HG03521 (cell line): Measurements from ENCODE around the gene PTGR1.

ENCODE experiments used
- ATAC-seq: cut with Tn5 transposase; IDR thresholded peaks from one replicate; pipeline ENCODE4 v1.9.1; 2021; ENCODE audit warnings: mild to moderate bottlenecking, moderate library complexity; ENCODE audit not compliant: unreplicated experiment

PTGR1 gene

DNA sequence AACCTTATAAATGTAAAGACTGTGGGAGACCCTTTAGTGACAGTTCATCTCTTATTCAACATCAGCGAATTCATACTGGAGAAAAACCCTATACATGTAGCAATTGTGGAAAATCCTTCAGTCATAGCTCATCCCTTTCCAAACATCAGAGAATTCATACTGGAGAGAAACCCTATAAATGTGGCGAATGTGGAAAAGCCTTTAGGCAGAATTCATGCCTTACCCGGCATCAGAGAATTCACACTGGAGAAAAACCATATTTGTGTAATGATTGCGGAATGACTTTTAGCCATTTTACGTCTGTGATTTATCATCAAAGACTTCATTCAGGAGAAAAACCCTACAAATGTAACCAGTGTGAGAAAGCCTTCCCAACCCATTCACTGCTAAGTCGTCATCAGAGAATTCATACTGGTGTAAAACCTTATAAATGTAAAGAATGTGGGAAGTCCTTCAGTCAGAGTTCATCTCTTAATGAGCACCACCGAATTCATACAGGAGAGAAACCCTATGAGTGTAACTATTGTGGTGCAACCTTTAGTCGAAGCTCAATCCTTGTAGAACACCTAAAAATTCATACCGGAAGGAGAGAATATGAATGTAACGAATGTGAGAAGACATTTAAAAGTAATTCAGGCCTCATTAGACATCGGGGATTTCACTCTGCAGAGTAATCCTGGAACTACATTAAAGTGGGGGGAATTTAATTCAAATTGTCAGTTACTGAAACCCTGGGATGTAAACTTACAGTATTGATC, 56.8 kb downstream of the PTGR1 start:
- ATAC-seq = no peak

DNA sequence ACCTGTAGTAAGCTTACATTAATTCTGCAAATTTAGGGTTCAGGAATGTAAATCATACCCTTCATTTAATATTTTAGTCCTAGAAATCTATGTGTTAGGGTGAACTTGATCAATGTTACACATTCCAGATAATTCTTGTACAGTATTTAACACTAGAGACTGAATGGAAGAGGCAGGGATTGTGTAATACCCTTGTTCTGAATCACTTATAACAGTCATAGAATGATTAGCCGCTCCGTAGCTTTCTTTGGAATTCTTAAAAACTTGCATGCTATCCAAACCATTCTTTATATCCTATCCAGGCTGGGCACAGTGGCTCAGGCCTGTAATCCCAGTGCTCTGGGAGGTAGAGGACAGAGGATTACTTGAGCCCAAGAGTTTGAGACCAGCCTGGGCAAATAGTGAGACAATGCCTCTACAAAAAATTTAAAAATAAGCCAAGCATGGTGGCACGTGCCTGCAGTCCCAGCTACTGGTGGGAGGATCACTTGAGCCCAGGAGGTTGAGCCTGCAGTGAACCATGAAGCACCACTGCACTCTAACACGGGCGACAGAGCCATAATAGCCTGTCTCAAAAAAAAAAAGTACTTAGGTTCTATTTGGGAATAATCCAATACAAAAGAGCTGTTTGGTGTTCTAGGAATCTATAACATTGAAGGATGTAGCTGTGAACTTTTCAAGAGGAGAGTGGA, 66.2 kb downstream of the PTGR1 start:
- no peak for ATAC-seq

DNA sequence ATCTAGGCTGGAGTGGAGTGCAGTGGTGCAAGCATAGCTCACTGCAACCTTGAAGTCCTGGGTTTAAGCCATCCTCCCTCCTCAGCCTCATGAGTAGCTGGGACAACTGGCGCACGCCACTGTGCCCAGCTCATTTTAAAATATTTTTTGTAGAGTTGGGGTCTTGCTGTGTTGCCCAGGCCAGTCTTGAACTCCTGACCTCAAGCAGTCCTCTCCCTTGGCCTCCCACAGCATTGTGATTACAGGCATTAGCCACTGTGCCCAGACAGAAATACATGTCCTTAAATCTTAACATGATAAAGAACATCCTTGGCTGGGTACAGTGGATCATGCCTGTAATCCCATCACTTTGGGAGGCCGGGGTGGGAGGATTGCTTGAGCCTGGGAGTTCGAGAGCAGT, 67.7 kb downstream of the PTGR1 start:
- ATAC-seq = no peak

DNA sequence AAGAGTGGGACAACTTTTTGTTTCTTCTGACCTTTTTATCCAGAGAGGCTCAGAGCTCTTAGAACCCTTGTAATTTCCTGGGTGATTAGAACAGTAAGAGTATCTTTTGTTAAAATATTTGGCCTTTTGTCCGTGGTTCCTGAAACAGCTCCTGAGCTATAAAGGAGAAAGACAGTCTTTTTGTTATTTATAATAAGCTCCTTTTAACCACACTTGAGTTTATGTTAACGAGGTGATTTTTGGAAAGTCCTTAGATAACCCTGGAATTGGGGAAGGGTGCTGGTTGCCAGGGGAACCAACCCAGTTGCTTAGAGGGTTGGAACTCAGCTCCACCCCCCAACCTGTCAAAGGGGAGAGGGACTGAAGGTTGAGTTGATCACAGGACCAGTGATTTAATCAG, 69.7 kb downstream of the PTGR1 start:
- ATAC-seq = no peak

DNA sequence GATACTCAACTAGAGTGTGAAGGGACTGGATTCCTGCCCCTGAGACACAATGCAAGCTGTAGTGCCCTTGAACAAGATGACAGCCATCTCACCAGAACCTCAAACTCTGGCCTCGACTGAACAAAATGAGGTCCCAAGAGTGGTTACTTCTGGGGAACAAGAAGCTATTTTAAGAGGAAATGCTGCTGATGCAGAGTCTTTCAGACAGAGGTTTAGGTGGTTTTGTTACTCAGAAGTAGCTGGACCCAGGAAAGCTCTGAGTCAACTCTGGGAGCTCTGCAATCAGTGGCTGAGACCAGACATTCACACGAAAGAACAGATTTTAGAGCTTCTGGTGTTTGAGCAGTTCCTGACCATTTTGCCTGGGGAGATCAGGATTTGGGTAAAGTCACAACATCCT, 72.1 kb downstream of the PTGR1 start:
- no peak for ATAC-seq

DNA sequence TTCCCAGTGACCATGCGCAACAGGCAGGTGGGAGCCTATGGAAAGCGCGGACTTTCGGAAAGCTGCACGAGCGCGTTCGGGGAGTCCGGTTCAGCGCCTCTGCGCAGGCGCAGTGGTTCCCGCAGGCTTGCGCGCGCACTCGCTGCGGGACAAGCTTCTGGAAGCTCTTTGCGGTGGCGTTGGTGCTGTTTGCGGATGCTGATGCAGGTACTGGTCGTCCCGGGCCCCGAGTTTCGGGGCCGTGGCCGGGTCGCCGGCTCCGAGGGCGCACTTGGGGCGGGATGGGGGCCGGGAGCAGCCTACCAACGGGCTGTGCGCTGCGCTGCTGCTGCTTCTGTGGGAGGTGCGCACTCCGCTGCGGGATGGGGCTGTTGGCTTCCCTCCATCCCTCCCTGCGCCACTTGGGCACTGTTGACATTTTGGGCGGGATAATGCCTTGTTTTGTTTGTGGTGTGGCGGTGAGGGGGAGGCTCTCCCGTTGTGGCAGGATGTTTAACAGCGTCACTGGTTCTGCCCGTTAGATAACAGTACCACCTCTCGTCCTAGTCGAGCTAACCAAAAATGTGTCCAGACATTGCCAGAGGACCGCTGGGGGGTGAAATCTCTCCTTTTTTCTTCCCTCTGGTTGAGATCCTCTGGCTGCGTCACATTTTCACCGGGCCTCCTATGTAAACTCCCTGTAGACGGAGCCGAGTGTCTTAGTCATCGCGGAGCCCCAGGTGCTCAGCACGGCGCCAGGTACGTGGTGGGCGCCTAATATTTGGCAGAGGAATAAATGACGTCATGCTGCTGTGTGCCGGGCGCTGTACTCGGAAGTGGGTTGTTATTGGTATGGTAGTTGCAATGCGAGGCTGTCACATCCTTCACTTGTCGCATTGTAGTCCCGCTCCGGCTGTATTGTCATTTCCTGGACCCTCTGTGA, 74.1 kb downstream of the PTGR1 start, which contains the start of gene ZNF483:
TSS of gene ZNF483 (plus strand) at position 124 of the 922 bp plus-strand sequence. CDS start 2,217 bp downstream, outside the sequence.
- ATAC-seq = no peak

DNA sequence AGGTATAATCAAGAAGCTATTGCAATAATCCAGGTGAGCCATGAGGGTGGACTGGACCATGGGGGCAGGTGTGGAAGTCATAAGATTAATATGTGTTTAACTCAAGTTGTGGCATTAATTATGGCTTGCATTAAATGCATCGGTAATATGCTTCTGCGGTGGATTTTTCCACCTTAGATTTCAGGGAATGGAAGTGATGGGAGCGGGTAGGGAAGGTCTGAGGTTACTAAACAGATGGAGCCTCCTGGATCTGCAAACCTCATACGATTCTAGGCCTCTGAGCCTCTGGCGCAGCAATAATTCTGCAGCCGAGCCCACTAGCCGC, 74.8 kb downstream of the PTGR1 start:
- no peak for ATAC-seq

DNA sequence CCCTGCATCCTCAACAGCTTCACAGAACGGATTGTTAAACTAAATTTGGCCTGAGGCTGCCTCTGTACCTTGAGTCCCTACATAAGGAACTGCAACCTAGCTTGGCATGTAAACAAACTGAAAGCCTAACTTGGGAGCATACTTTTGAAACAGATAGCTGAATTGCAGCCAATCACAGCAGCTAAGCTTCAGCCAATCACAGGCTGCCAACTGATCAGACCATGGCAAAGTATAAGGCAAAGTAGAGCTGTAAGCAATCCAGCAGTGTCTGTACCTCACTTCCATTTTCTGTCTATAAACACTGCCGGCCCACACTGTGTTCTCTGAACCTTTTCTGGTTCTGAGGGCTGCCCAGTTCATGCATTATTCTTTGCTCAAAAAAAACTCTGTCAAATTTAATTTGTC, 83.4 kb downstream of the PTGR1 start:
- ATAC-seq = no peak

DNA sequence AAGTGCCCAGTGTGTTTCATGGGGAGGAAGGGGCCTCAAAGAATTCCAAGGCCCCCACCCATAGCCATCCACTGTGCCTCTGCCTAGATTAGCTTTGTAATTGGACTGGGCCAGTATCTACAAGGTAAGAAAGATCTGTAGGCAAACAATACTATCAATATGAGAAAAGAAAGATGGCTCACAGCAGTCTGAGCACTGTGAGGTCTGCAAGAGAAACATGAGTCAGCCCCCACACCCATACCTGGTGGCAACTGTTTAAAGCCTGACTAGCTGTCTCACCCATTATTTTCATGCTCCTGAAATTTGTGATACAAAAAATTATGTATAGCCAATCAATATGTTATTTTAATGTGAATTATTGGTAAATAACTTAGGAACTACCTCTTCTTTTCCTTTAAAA, 84.5 kb downstream of the PTGR1 start:
- no peak for ATAC-seq
